Gastrocnemius medialis (tissue), 4 donors: ENCODE measurements around the gene ALDH3B1. TPM values are rescaled to one million over a fixed set of nuclear protein-coding genes. Genes with fewer than 3 reads are reported as not detected.

Source experiments
- ATAC-seq, 2 donors: fragments of 150-250 bp; one replicate each; pipeline ENCODE4 v1.9.1; 2016
- DNase-seq, 2 donors: peaks; one replicate each; pipeline ENCODE4 v3.0.0-alpha.2; 2019
- H3K27ac ChIP-seq, 4 donors: fragments of 200-600 bp; sonication (generic); 1 replicate in 1 of 4; 2 replicates in 3 of 4; pipeline ENCODE4 v1.5.1; 2016 to 2018; ENCODE audit warnings: mild to moderate bottlenecking in 2 of 4, moderate library complexity in 1 of 4
- H3K27me3 ChIP-seq, 3 donors: fragments of 200-600 bp; sonication (generic) in 2 of 3; 1 replicate in 1 of 3; 2 replicates in 2 of 3; pipeline versions ENCODE4 v1.5.1 to v1.6.0; 2016 to 2019; ENCODE audit warnings: mild to moderate bottlenecking in 1 of 3, moderate library complexity in 1 of 3
- H3K36me3 ChIP-seq, 2 donors: fragments of 200-600 bp; sonication (generic) in 1 of 2; one replicate each; pipeline ENCODE4 v1.5.1; 2017 to 2018
- H3K4me1 ChIP-seq, 2 donors: fragments of 200-600 bp; sonication (generic) in 1 of 2; one replicate each; pipeline ENCODE4 v1.5.1; 2016 to 2017; ENCODE audit warnings: mild to moderate bottlenecking in 2 of 2
- H3K4me3 ChIP-seq, 4 donors: fragments of 200-600 bp; sonication (generic) in 3 of 4; 1 replicate in 1 of 4; 2 replicates in 3 of 4; pipeline ENCODE4 v1.5.1; 2016 to 2019; ENCODE audit warnings: mild to moderate bottlenecking in 2 of 4
- H3K9me3 ChIP-seq, 3 donors: fragments of 200-600 bp; sonication (generic) in 2 of 3; 1 replicate in 1 of 3; 2 replicates in 2 of 3; pipeline ENCODE4 v1.5.1; 2016 to 2019
- POLR2A ChIP-seq, 2 donors: fragments of 450-650 bp; IDR thresholded peaks; one replicate each; pipeline ENCODE4 v1.6.1; 2017; ENCODE audit warnings: antibody characterized with exemption in 2 of 2, mild to moderate bottlenecking in 2 of 2, moderate library complexity in 2 of 2
- in situ Hi-C, 4 donors: fragments of 200-750 bp; cut with MboI; loops; one replicate each; pipeline versions ENCODE4 v1.15.0 to v1.8.0; 2017; ENCODE audit warnings: low sequenced_read_pairs in 4 of 4
- intact Hi-C: fragments of 100-400 bp; cut with DNase I; formaldehyde crosslinking; loops from one replicate; pipeline ENCODE4 v1.15.1; 2023; ENCODE audit warnings: low total_unique reads
- total RNA-seq, 4 donors: library from RNA; depleted of rRNA; stranded (reverse); fragments of >200 nt; gene quantifications; one replicate each; pipeline versions ENCODE4 v1.1.0 to v1.2.3, GENCODE V29; 2016
- TF ChIP-seq, protein P1 (sequence below), 5 experiments: fragments of 450-650 bp in 3 of 5; fragments of 200-600 bp in 2 of 5; sonication (generic) in 2 of 5; IDR thresholded peaks in 4 of 5; conservative IDR thresholded peaks in 1 of 5; 1 replicate in 4 of 5; 2 replicates in 1 of 5; pipeline ENCODE4 v1.5.1; 2016 to 2019; ENCODE audit warnings: antibody characterized with exemption in 5 of 5, mild to moderate bottlenecking in 3 of 5, moderate library complexity in 3 of 5

ALDH3B1 gene
- total RNA-seq, 4 donors from 2014 or later, result 2.2 to 5.1 (median 3.6) TPM

DNA sequence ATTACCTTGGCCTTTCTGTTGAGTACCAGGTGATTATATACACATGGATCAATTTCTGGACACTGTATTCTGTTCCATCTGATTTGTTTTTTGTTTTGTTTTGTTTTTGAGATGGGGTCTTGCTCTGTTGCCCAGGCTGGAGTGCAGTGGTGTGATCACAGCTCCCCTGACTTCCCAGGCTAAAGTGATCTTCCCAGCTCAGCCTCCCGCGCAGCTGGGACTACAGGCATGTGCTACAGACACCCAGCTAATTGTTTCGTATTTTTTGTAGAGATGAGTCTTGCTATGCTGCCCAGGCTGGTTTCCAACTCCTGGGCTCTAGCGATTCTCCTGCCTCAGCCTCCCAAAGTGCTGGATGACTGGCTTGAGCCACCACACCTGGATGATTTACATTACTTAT, 47.7 kb downstream of the ALDH3B1 start:
- Histone ChIP-seq H3K4me1 (no peaks in the 10 kb centered on the region), H3K4me3 (no peak overlapping the region), H3K27ac (no peak overlapping the region), H3K27me3 (no peaks in the 10 kb centered on the region), H3K9me3 (no peaks in the 10 kb centered on the region), H3K36me3 (peaks cover 0 to 25% of the 10 kb centered on the region in 2 donors)
- TF ChIP-seq POLR2A (IDR thresholded peaks at IDR 0.05), result no peak
- TF ChIP-seq, protein P1, sequence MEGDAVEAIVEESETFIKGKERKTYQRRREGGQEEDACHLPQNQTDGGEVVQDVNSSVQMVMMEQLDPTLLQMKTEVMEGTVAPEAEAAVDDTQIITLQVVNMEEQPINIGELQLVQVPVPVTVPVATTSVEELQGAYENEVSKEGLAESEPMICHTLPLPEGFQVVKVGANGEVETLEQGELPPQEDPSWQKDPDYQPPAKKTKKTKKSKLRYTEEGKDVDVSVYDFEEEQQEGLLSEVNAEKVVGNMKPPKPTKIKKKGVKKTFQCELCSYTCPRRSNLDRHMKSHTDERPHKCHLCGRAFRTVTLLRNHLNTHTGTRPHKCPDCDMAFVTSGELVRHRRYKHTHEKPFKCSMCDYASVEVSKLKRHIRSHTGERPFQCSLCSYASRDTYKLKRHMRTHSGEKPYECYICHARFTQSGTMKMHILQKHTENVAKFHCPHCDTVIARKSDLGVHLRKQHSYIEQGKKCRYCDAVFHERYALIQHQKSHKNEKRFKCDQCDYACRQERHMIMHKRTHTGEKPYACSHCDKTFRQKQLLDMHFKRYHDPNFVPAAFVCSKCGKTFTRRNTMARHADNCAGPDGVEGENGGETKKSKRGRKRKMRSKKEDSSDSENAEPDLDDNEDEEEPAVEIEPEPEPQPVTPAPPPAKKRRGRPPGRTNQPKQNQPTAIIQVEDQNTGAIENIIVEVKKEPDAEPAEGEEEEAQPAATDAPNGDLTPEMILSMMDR (IDR thresholded peaks at IDR 0.05 in 4 of 5, conservative IDR thresholded peaks at IDR 0.05 in 1 of 5), result no peak
- ATAC-seq (no peak), DNase-seq (no peak)
- in situ Hi-C loops (no loop called here), intact Hi-C loops (no loop called here)

DNA sequence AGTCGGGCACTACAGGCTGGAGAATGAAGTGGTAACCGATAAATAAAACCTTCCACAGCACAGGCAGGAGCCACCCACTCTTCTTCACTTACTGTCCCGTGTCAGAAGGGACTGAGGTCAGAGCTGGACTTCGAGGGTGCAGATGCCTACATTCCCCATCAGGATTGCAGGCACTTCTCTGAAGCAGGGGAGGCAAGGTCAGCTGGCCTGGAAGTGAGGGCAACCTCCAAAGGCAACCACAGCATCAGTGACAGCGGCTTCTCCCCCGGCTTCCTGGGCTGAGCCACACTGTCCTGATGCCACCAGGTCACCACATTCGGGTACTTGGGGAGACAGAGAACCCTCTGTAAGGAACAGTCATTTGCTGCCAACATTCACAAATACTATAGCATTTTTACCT, 51.4 kb downstream of the ALDH3B1 start:
- Histone ChIP-seq H3K27ac (no peak overlapping the region), H3K36me3 (peaks cover 0 to 56% of the 10 kb centered on the region in 2 donors), H3K9me3 (no peaks in the 10 kb centered on the region), H3K27me3 (no peaks in the 10 kb centered on the region), H3K4me1 (no peaks in the 10 kb centered on the region), H3K4me3 (no peak overlapping the region)
- TF ChIP-seq POLR2A (IDR thresholded peaks at IDR 0.05), result no peak
- TF ChIP-seq, protein P1 (IDR thresholded peaks at IDR 0.05 in 4 of 5, conservative IDR thresholded peaks at IDR 0.05 in 1 of 5), result no peak
- ATAC-seq (no peak), DNase-seq (no peak)
- in situ Hi-C loops (no loop called here), intact Hi-C loops (no loop called here)

DNA sequence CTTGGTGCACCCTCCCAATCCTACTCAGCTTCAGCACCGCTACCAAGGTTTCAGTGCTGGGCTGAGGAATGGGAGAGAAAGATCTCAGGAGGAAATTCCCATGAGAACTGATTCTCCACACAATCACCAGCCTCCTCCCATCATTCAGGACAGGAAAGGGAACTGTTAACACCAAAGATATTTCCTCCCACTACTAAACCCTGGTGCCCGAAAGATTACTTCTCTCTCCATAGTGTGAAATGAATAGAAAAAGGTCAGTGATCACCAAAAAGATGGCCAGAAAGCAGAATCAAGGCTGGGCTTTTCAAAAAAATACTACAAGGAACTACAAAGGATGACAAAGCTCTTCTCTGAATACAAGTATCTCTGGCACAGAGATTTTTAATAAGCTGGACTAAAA, 54.8 kb downstream of the ALDH3B1 start:
- H3K36me3 ChIP-seq, result peaks cover 0 to 80% of the 10 kb centered on the region in 2 donors
- H3K9me3 ChIP-seq, result no peaks in the 10 kb centered on the region
- intact Hi-C loops, result no loop called here
- TF ChIP-seq POLR2A (IDR thresholded peaks at IDR 0.05), result no peak
- TF ChIP-seq, protein P1 (IDR thresholded peaks at IDR 0.05 in 4 of 5, conservative IDR thresholded peaks at IDR 0.05 in 1 of 5), result no peak
- no peak overlapping the region for H3K4me3 ChIP-seq
- ATAC-seq (no peak), DNase-seq (no peak)
- no peaks in the 10 kb centered on the region for H3K27me3 ChIP-seq
- H3K4me1 ChIP-seq, result no peaks in the 10 kb centered on the region
- no peak overlapping the region for H3K27ac ChIP-seq
- in situ Hi-C loops, result no loop called here

DNA sequence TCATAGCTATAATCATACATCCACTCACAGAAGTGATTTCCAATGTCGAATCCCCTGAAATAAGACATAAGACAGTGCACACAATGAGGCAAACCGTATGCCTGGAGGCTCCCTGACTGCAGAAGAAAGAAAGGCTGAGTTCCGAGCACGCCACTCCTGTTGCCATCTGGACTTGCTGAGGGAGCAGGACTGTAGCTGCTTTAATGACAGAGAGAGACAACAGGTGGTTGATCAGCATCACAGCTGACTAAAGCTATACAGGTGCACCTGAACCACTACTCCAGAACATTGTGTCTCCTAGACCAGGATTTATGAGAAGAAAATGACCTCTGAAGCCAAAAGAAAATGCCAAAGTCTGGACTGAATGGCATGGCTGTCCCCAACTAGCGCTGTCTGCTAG, 55.7 kb downstream of the ALDH3B1 start:
- H3K27me3 ChIP-seq, result no peaks in the 10 kb centered on the region
- H3K4me1 ChIP-seq, result no peaks in the 10 kb centered on the region
- H3K9me3 ChIP-seq, result no peaks in the 10 kb centered on the region
- no peak overlapping the region for H3K27ac ChIP-seq
- H3K4me3 ChIP-seq, result no peak overlapping the region
- TF ChIP-seq, protein P1 (IDR thresholded peaks at IDR 0.05 in 4 of 5, conservative IDR thresholded peaks at IDR 0.05 in 1 of 5), result no peak
- TF ChIP-seq POLR2A (IDR thresholded peaks at IDR 0.05), result no peak
- H3K36me3 ChIP-seq, result peaks cover 0 to 81% of the 10 kb centered on the region in 2 donors
- intact Hi-C loops (no loop called here), in situ Hi-C loops (no loop called here)
- DNase-seq, result no peak
- no peak for ATAC-seq

DNA sequence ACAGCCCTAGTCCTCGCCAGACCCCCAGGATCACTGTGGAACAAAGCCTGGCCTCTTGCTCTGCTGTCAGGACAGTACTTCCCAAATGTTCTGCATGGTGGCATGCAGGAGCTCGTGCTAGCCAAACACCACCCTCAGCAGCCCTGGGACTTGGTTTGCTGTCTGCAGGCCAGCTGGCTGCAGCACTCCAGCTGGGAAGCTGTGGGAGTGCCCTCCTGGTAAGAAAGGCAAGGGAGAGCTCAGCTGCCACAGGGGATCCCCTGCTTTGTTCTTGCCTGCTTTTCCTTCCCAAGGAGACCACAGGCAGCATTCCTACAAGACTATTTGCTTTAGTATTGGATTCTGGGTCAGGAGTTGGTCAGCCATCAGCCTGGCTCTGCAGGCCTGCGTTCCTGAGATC, 56.6 kb downstream of the ALDH3B1 start:
- TF ChIP-seq POLR2A (IDR thresholded peaks at IDR 0.05), result no peak
- TF ChIP-seq, protein P1 (IDR thresholded peaks at IDR 0.05 in 4 of 5, conservative IDR thresholded peaks at IDR 0.05 in 1 of 5), result no peak
- ATAC-seq (no peak), DNase-seq (no peak)
- Histone ChIP-seq H3K4me3 (no peak overlapping the region), H3K36me3 (peaks cover 0 to 79% of the 10 kb centered on the region in 2 donors), H3K4me1 (no peaks in the 10 kb centered on the region), H3K27me3 (no peaks in the 10 kb centered on the region), H3K9me3 (no peaks in the 10 kb centered on the region), H3K27ac (no peak overlapping the region)
- in situ Hi-C loops, result no loop called here
- intact Hi-C loops, result no loop called here
